ENCODE data around the gene ABHD15.

ABHD15 gene

GRCh38 chr17:29595943-29596774, 29.3 kb upstream of the ABHD15 start:
- Histone ChIP-seq H3K27me3 (ENCODE audit: control insufficient read depth in 1 of 2, insufficient read depth in 1 of 2, low read length in 2 of 2) (no peaks in the 10 kb centered on the region), H2AK5ac (ENCODE audit: low read length, severe bottlenecking) (no peak overlapping the region), H3K18ac (ENCODE audit: low read depth in 1 of 2, low read length in 2 of 2) (no peak overlapping the region), H2BK12ac (ENCODE audit: low read length in 2 of 2) (no peak overlapping the region), H3K79me1 (replicated peaks; ENCODE audit: low read length, poor library complexity, severe bottlenecking) (peaks cover 12% of the 10 kb centered on the region), H2AFZ (ENCODE audit: low read depth, low read length) (no peak overlapping the region), H3K27ac (ENCODE audit: low read length, poor library complexity, severe bottlenecking) (no peak overlapping the region), H3K4me3 (ENCODE audit: insufficient read depth in 1 of 2, low read depth in 1 of 2, low read length in 2 of 2) (no peak overlapping the region), H3K4me1 (ENCODE audit: control insufficient read depth, insufficient read depth, low read depth, low read length) (peaks cover 42% of the 10 kb centered on the region), H3K4me2 (ENCODE audit: low read length, poor library complexity, severe bottlenecking) (no peak overlapping the region), H2BK5ac (ENCODE audit: low read depth, low read length, poor library complexity, severe bottlenecking) (no peak overlapping the region), H3K4ac (ENCODE audit: low read depth in 1 of 2, low read length in 2 of 2) (no peak overlapping the region), H3K14ac (ENCODE audit: low read length in 2 of 2) (no peak overlapping the region), H3K23ac (ENCODE audit: low read length in 2 of 2) (no peak overlapping the region), H2BK120ac (ENCODE audit: low read depth, low read length) (no peak overlapping the region), H3K36me3 (ENCODE audit: control insufficient read depth in 1 of 2, insufficient read depth in 2 of 2, low read depth in 1 of 2, low read length in 2 of 2) (no peaks in the 10 kb centered on the region), H2BK15ac (ENCODE audit: low read depth, poor library complexity, severe bottlenecking) (no peak overlapping the region), H3K9me3 (ENCODE audit: control insufficient read depth, low read length) (no peaks in the 10 kb centered on the region), H3K9ac (ENCODE audit: low read length) (no peak overlapping the region), H4K91ac (ENCODE audit: low read length) (no peak overlapping the region), H4K8ac (ENCODE audit: low read length) (no peak overlapping the region)
- no peak for DNase-seq
- 96% methylated on average over 10 of the region's 12 CpGs for WGBS

DNA sequence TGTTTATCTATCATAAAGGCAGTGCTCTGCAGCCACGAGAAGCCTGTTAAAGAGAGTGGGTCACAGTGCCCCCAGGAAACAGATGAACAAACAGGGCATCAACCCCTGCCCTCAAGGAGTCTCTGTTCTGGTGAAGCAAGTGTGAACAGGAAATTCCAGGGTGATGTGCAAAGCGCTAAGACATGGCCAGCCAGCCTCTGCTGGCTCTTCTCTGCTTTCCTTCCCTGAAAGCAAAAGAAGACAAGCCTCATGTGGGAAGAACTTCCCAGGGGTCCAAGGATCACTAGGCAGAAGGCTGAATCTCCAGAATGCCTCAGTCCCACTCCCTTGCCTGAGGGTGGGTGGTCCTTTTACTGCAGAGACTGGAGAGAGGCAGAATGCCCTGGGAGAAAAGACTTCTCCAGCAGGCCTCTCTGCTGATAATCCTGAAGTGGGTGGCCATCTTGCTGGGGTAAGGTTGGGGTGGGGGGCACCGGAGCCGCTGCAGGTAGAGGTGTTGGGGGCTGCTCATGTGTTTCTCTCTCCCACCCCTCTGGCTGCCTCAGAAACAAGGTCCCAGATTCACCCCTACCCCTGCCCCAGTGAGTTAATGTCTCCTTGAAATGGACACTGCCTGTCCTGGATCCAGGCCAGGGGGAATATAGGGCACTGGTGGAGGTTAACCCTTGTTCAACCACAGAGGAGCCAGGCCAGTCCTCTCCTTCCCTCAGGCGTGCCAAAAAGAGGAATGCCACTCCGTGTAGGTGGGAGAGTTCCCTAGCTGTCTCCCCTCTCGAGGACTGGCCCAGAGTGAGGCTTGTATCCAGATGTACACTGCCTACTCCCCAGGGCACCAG, 28.5 kb upstream of the ABHD15 start:
- Histone ChIP-seq H3K27ac (ENCODE audit: low read length, poor library complexity, severe bottlenecking) (no peak overlapping the region), H3K27me3 (ENCODE audit: control insufficient read depth in 1 of 2, insufficient read depth in 1 of 2, low read length in 2 of 2) (no peaks in the 10 kb centered on the region), H3K14ac (ENCODE audit: low read length in 2 of 2) (no peak overlapping the region), H2BK120ac (ENCODE audit: low read depth, low read length) (no peak overlapping the region), H3K9me3 (ENCODE audit: control insufficient read depth, low read length) (no peaks in the 10 kb centered on the region), H3K4me1 (ENCODE audit: control insufficient read depth, insufficient read depth, low read depth, low read length) (peaks cover 50% of the 10 kb centered on the region), H2BK15ac (ENCODE audit: low read depth, poor library complexity, severe bottlenecking) (no peak overlapping the region), H3K79me1 (replicated peaks; ENCODE audit: low read length, poor library complexity, severe bottlenecking) (peaks cover 10% of the 10 kb centered on the region), H2AK5ac (ENCODE audit: low read length, severe bottlenecking) (no peak overlapping the region), H2BK12ac (ENCODE audit: low read length in 2 of 2) (no peak overlapping the region), H3K4ac (ENCODE audit: low read depth in 1 of 2, low read length in 2 of 2) (no peak overlapping the region), H4K8ac (ENCODE audit: low read length) (no peak overlapping the region), H3K4me3 (ENCODE audit: insufficient read depth in 1 of 2, low read depth in 1 of 2, low read length in 2 of 2) (no peak overlapping the region), H2BK5ac (ENCODE audit: low read depth, low read length, poor library complexity, severe bottlenecking) (no peak overlapping the region), H3K9ac (ENCODE audit: low read length) (no peak overlapping the region), H3K18ac (ENCODE audit: low read depth in 1 of 2, low read length in 2 of 2) (no peak overlapping the region), H2AFZ (ENCODE audit: low read depth, low read length) (no peak overlapping the region), H3K36me3 (ENCODE audit: control insufficient read depth in 1 of 2, insufficient read depth in 2 of 2, low read depth in 1 of 2, low read length in 2 of 2) (no peaks in the 10 kb centered on the region), H3K23ac (ENCODE audit: low read length in 2 of 2) (no peak overlapping the region), H3K4me2 (ENCODE audit: low read length, poor library complexity, severe bottlenecking) (no peak overlapping the region), H4K91ac (ENCODE audit: low read length) (no peak overlapping the region)
- peak; percentile 57 for DNase-seq
- WGBS, result 65% methylated on average over 5 of the region's 7 CpGs

DNA sequence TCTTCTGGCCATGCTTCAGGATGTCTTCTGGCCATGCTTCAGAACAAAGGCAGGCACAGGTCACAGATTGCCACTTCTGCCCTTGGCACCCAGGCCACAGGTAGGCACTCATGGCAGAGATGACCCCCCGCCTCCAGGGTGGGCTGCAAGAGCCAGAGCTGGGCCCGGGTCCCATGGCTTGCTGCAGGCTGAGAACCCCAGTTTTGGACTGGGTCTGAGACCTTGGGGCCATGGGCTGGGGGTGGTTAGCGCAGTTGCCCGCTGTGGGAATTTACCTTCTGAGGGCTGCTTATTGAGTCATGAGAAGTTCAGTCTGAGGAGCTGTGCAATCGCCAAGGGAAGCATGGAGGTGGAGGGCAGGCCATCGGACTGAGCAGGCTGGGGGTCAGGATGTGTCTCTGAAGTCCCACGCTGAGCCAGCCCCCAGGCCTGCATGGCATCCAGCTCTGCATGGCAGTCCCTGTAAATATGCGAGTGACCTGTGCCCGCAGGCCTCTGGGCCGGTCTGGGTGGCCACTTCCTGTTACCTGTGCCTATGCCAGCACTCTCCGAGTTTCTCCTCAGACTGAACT, 27.8 kb upstream of the ABHD15 start:
- no peak overlapping the region for H3K14ac ChIP-seq (ENCODE audit: low read length in 2 of 2)
- H3K4me1 ChIP-seq (ENCODE audit: control insufficient read depth, insufficient read depth, low read depth, low read length), result peaks cover 57% of the 10 kb centered on the region
- peak overlapping the region in 1 of 2 experiments; percentile 76 for H3K4me3 ChIP-seq (ENCODE audit: insufficient read depth in 1 of 2, low read depth in 1 of 2, low read length in 2 of 2)
- no peaks in the 10 kb centered on the region for H3K9me3 ChIP-seq (ENCODE audit: control insufficient read depth, low read length)
- H4K91ac ChIP-seq (ENCODE audit: low read length), result no peak overlapping the region
- H3K36me3 ChIP-seq (ENCODE audit: control insufficient read depth in 1 of 2, insufficient read depth in 2 of 2, low read depth in 1 of 2, low read length in 2 of 2), result no peaks in the 10 kb centered on the region
- H2BK120ac ChIP-seq (ENCODE audit: low read depth, low read length), result no peak overlapping the region
- 86% methylated on average over 11 of the region's 11 CpGs for WGBS
- H3K9ac ChIP-seq (ENCODE audit: low read length), result no peak overlapping the region
- H3K4me2 ChIP-seq (ENCODE audit: low read length, poor library complexity, severe bottlenecking), result no peak overlapping the region
- H3K4ac ChIP-seq (ENCODE audit: low read depth in 1 of 2, low read length in 2 of 2), result no peak overlapping the region
- H2BK12ac ChIP-seq (ENCODE audit: low read length in 2 of 2), result no peak overlapping the region
- no peak for DNase-seq
- H3K18ac ChIP-seq (ENCODE audit: low read depth in 1 of 2, low read length in 2 of 2), result no peak overlapping the region
- H2BK15ac ChIP-seq (ENCODE audit: low read depth, poor library complexity, severe bottlenecking), result no peak overlapping the region
- no peak overlapping the region for H4K8ac ChIP-seq (ENCODE audit: low read length)
- H3K23ac ChIP-seq (ENCODE audit: low read length in 2 of 2), result no peak overlapping the region
- peaks cover 7% of the 10 kb centered on the region for H3K79me1 ChIP-seq (replicated peaks; ENCODE audit: low read length, poor library complexity, severe bottlenecking)
- no peak overlapping the region for H2BK5ac ChIP-seq (ENCODE audit: low read depth, low read length, poor library complexity, severe bottlenecking)
- no peaks in the 10 kb centered on the region for H3K27me3 ChIP-seq (ENCODE audit: control insufficient read depth in 1 of 2, insufficient read depth in 1 of 2, low read length in 2 of 2)
- no peak overlapping the region for H3K27ac ChIP-seq (ENCODE audit: low read length, poor library complexity, severe bottlenecking)
- no peak overlapping the region for H2AFZ ChIP-seq (ENCODE audit: low read depth, low read length)
- no peak overlapping the region for H2AK5ac ChIP-seq (ENCODE audit: low read length, severe bottlenecking)
